Lung microvascular endothelial cell (primary cell): Measurements from ENCODE around the gene GRN. TPM values are rescaled to one million over a fixed set of nuclear protein-coding genes. Genes with fewer than 3 reads are reported as not detected.

Source experiments
- DNase-seq, 2 donors: peaks; one replicate each; pipeline versions ENCODE4 v3.0.0 to v3.0.0-alpha.2; 2010; ENCODE audit warnings: low read depth in 2 of 2
- total RNA-seq: library from RNA; depleted of rRNA; stranded (reverse); fragments of >200 nt; gene quantifications from 2 replicates; pipeline ENCODE4 v1.2.1, GENCODE V29; 2014

The GRN gene
- total RNA-seq = 419 and 473 TPM in 2 replicates

- DNase-seq = peak; percentile 99
These were observed at the start of gene GRN for GRCh38 chr17:44344939-44345453. Gene GRN (plus strand): TSS chr17:44345302. CDS start chr17:44349165, 3,863 bp downstream.

- no peak for DNase-seq
These were observed 47.1 kb upstream of the GRN start for GRCh38 chr17:44297975-44298374.

GRCh38 chr17:44304651-44305050, 40.5 kb upstream of the GRN start:
- DNase-seq = no peak

- no peak for DNase-seq
These were observed 37.5 kb upstream of the GRN start for GRCh38 chr17:44307387-44308186.

- DNase-seq = peak; percentile 76 to 85
These were observed 36.7 kb upstream of the GRN start, which contains the start of gene RUNDC3A for GRCh38 chr17:44308320-44308818. Gene RUNDC3A (plus strand): TSS chr17:44308601. CDS start chr17:44308833, 232 bp downstream.

- DNase-seq = no peak
These were observed 36.2 kb upstream of the GRN start for GRCh38 chr17:44308865-44309264.

GRCh38 chr17:44309472-44309871, 35.6 kb upstream of the GRN start:
- no peak for DNase-seq

GRCh38 chr17:44310188-44310587, 34.9 kb upstream of the GRN start:
- no peak for DNase-seq

- no peak for DNase-seq
These were observed 34.3 kb upstream of the GRN start for GRCh38 chr17:44310609-44311376.

- DNase-seq = no peak
These were observed 33.4 kb upstream of the GRN start for GRCh38 chr17:44311562-44312181.

GRCh38 chr17:44312396-44313104, 32.6 kb upstream of the GRN start:
- DNase-seq = no peak

GRCh38 chr17:44314031-44314430, 31.1 kb upstream of the GRN start:
- no peak for DNase-seq

GRCh38 chr17:44314524-44314868, 30.6 kb upstream of the GRN start:
- DNase-seq = no peak

- DNase-seq = no peak
These were observed 30.0 kb upstream of the GRN start for GRCh38 chr17:44314869-44315661.

GRCh38 chr17:44315760-44316731, 29.1 kb upstream of the GRN start:
- no peak for DNase-seq

- DNase-seq = no peak
These were observed 27.6 kb upstream of the GRN start for GRCh38 chr17:44317545-44317944.

GRCh38 chr17:44318077-44318892, 26.8 kb upstream of the GRN start:
- DNase-seq = no peak

- no peak for DNase-seq
These were observed 25.0 kb upstream of the GRN start for GRCh38 chr17:44320066-44320465.
